ENCODE measurements around the gene FBXL19. TPM values are rescaled to one million over a fixed set of nuclear protein-coding genes. Genes with fewer than 3 reads are reported as not detected.
A peak's percentile ranks its signal among the peaks of the same experiment; 100 is the strongest.

FBXL19 gene
- total and polyA plus RNA-seq, 2 donors (not counting 1 experiment from before 2014, with no cell fraction given): 9.0 to 25.0 TPM

- H3K27me3 Mint-ChIP-seq: no peaks in the 10 kb centered on the region
- POLR2A ChIA-PET: no interaction called here
- peak overlapping the region; percentile 100 for H3K27ac Mint-ChIP-seq
Measured at GRCh38 chr16:30921459-30921747, 2.0 kb upstream of the FBXL19 start.

More at GRCh38 chr16:30921459-30921747, 2.0 kb upstream of the FBXL19 start:
- DNase-seq (no peak), ATAC-seq (ENCODE audit: low read depth) (no peak)
- H3K36me3 ChIP-seq (replicated peaks in 1 of 2; ENCODE audit: control extremely low read depth in 1 of 2, control insufficient read depth in 1 of 2, extremely low read depth in 1 of 2, insufficient read depth in 2 of 2, low read length in 1 of 2): no peaks in the 10 kb centered on the region
- 8% methylated on average over 4 of the region's 6 CpGs for WGBS (ENCODE audit: insufficient coverage)
- peak overlapping the region; percentile 92 for H3K4me2 ChIP-seq (replicated peaks; ENCODE audit: low read depth, low read length, poor library complexity, severe bottlenecking)
- no peaks in the 10 kb centered on the region for H3K79me2 ChIP-seq (ENCODE audit: control insufficient read depth, insufficient read depth, low read length)
- H3K9ac ChIP-seq (ENCODE audit: low read length): peak overlapping the region; percentile 90
- H3K27ac ChIP-seq (ENCODE audit: low read length in 2 of 2): no peak overlapping the region
- H3K4me3 ChIP-seq (ENCODE audit: control extremely low read depth in 1 of 5, extremely low read depth in 1 of 5, insufficient read depth in 1 of 5, low read depth in 2 of 5, low read length in 4 of 5): peak overlapping the region in 4 of 5 experiments; percentile 80 to 100 (median 98)
- Mint-ChIP-seq H3K4me1 (peaks cover 19% of the 10 kb centered on the region), H3K4me3 (peak overlapping the region; percentile 100), H3K9me3 (ENCODE audit: insufficient read depth) (no peaks in the 10 kb centered on the region)
- CTCF ChIA-PET: interaction anchor here (3.8 to 5.2 kb wide), 2 partner anchors 20 to 76 kb away, joined by 26 to 58 read pairs; no protein-coding TSS in a partner anchor
- H4K20me1 ChIP-seq (ENCODE audit: control insufficient read depth, insufficient read depth, low read length, poor library complexity, severe bottlenecking): no peaks in the 10 kb centered on the region
- H3K27me3 ChIP-seq (replicated peaks in 1 of 4; ENCODE audit: control extremely low read depth in 1 of 4, control insufficient read depth in 3 of 4, insufficient read depth in 4 of 4, low read length in 3 of 4): no peaks in the 10 kb centered on the region
- no peak for TF ChIP-seq CTCF (IDR thresholded peaks at IDR 0.05)
- peak overlapping the region; percentile 83 for H2AFZ ChIP-seq (ENCODE audit: insufficient read depth, low read depth, low read length, poor library complexity, severe bottlenecking)
- peaks cover 0 to 21% of the 10 kb centered on the region in 2 donors for H3K4me1 ChIP-seq (ENCODE audit: control insufficient read depth in 2 of 2, insufficient read depth in 2 of 2, low read length in 2 of 2)
- intact Hi-C loops (cut with micrococcal nuclease): no loop called here
- no peaks in the 10 kb centered on the region for H3K9me3 ChIP-seq (ENCODE audit: control extremely low read depth in 1 of 3, control insufficient read depth in 2 of 3, insufficient read depth in 1 of 3, low read length in 2 of 3)

All from B cell (primary cell).